Suprapubic skin (tissue), 4 donors: ENCODE measurements around the gene MYH6. TPM values are rescaled to one million over a fixed set of nuclear protein-coding genes. Genes with fewer than 3 reads are reported as not detected.

Source experiments
- DNase-seq, 2 donors: peaks; one replicate each; pipeline ENCODE4 v3.0.0-alpha.2; 2019; ENCODE audit warnings: low spot score in 2 of 2
- H3K27ac ChIP-seq: fragments of 200-600 bp; sonication (generic); one replicate; pipeline ENCODE4 v1.5.1; 2019
- H3K27me3 ChIP-seq: fragments of 200-600 bp; sonication (generic); one replicate; pipeline ENCODE4 v1.5.1; 2019
- H3K36me3 ChIP-seq: fragments of 200-600 bp; sonication (generic); one replicate; pipeline ENCODE4 v1.5.1; 2019
- H3K4me1 ChIP-seq: fragments of 200-600 bp; sonication (generic); one replicate; pipeline ENCODE4 v1.5.1; 2019
- H3K4me3 ChIP-seq: fragments of 200-600 bp; sonication (generic); one replicate; pipeline ENCODE4 v1.5.1; 2019; ENCODE audit warnings: mild to moderate bottlenecking
- H3K9me3 ChIP-seq: fragments of 200-600 bp; sonication (generic); one replicate; pipeline ENCODE4 v1.5.1; 2019
- CTCF ChIP-seq, 2 donors: fragments of 200-600 bp in 1 of 2; fragments of 450-650 bp in 1 of 2; sonication (generic) in 1 of 2; IDR thresholded peaks; one replicate each; pipeline ENCODE4 v1.5.1; 2016 to 2019; ENCODE audit warnings: antibody characterized with exemption in 2 of 2, mild to moderate bottlenecking in 1 of 2, moderate library complexity in 1 of 2
- EP300 ChIP-seq: sonication (generic); formaldehyde crosslinking; IDR thresholded peaks from one replicate; pipeline ENCODE4 v1.6.1; 2017; ENCODE audit warnings: antibody characterized with exemption
- POLR2A ChIP-seq, 2 donors: fragments of 450-650 bp; IDR thresholded peaks; one replicate each; pipeline ENCODE4 v1.6.1; 2017; ENCODE audit warnings: antibody characterized with exemption in 2 of 2, mild to moderate bottlenecking in 2 of 2, moderate library complexity in 2 of 2
- POLR2AphosphoS5 ChIP-seq, 3 donors: sonication (generic); formaldehyde crosslinking; IDR thresholded peaks; one replicate each; pipeline ENCODE4 v1.6.1; 2017; ENCODE audit warnings: antibody characterized with exemption in 3 of 3
- WGBS: methylation state at CpG from one replicate; pipeline ENCODE4 v1.1.5; 2018; 5-methylcytosine and 5-hydroxymethylcytosine counted together
- total RNA-seq, 4 donors: library from RNA; depleted of rRNA; stranded (reverse); fragments of >200 nt; gene quantifications; one replicate each; pipeline ENCODE4 v1.1.0, GENCODE V29; 2016

The MYH6 gene
- total RNA-seq, 4 donors from 2014 or later, result not detected

GRCh38 chr14:23347406-23348296 is 60.4 kb downstream of the MYH6 start:
- 93% methylated on average over 16 of the region's 19 CpGs for WGBS
- Histone ChIP-seq H3K36me3 (no peaks in the 10 kb centered on the region), H3K4me1 (peaks cover 11% of the 10 kb centered on the region), H3K27me3 (peaks cover 7% of the 10 kb centered on the region), H3K27ac (no peak overlapping the region), H3K4me3 (no peak overlapping the region), H3K9me3 (no peaks in the 10 kb centered on the region)
- no peak for TF ChIP-seq POLR2AphosphoS5 (IDR thresholded peaks at IDR 0.05)
- TF ChIP-seq EP300, result no peak
- TF ChIP-seq CTCF (IDR thresholded peaks at IDR 0.05), result no peak
- TF ChIP-seq POLR2A (IDR thresholded peaks at IDR 0.05), result no peak
- no peak for DNase-seq

- Histone ChIP-seq H3K27me3 (peaks cover 4% of the 10 kb centered on the region), H3K36me3 (no peaks in the 10 kb centered on the region), H3K27ac (no peak overlapping the region), H3K9me3 (no peaks in the 10 kb centered on the region), H3K4me3 (no peak overlapping the region), H3K4me1 (peaks cover 3% of the 10 kb centered on the region)
- no peak for DNase-seq
- TF ChIP-seq CTCF (IDR thresholded peaks at IDR 0.05), result no peak
- TF ChIP-seq EP300, result no peak
- TF ChIP-seq POLR2AphosphoS5 (IDR thresholded peaks at IDR 0.05), result no peak
- no peak for TF ChIP-seq POLR2A (IDR thresholded peaks at IDR 0.05)
- 82% methylated on average over 21 of the region's 27 CpGs for WGBS
Measured at GRCh38 chr14:23346693-23347405, 61.2 kb downstream of the MYH6 start.

- H3K27ac ChIP-seq, result no peak overlapping the region
- no peak for DNase-seq
- WGBS, result 83% methylated on average over 13 of the region's 13 CpGs
- no peak for TF ChIP-seq CTCF (IDR thresholded peaks at IDR 0.05)
- H3K4me1 ChIP-seq, result no peaks in the 10 kb centered on the region
- no peak overlapping the region for H3K4me3 ChIP-seq
- no peaks in the 10 kb centered on the region for H3K27me3 ChIP-seq
- no peaks in the 10 kb centered on the region for H3K36me3 ChIP-seq
- H3K9me3 ChIP-seq, result no peaks in the 10 kb centered on the region
Measured at GRCh38 chr14:23345987-23346692, 61.9 kb downstream of the MYH6 start.

GRCh38 chr14:23344481-23344880 is 63.6 kb downstream of the MYH6 start:
- 65% methylated on average over 3 of the region's 3 CpGs for WGBS
- no peaks in the 10 kb centered on the region for H3K27me3 ChIP-seq
- no peak overlapping the region for H3K27ac ChIP-seq
- no peaks in the 10 kb centered on the region for H3K36me3 ChIP-seq
- no peaks in the 10 kb centered on the region for H3K4me1 ChIP-seq
- TF ChIP-seq EP300 (no peak), POLR2A (IDR thresholded peaks at IDR 0.05) (no peak), CTCF (IDR thresholded peaks at IDR 0.05) (no peak), POLR2AphosphoS5 (IDR thresholded peaks at IDR 0.05) (no peak)
- no peaks in the 10 kb centered on the region for H3K9me3 ChIP-seq
- no peak for DNase-seq
- no peak overlapping the region for H3K4me3 ChIP-seq
